Uterus (tissue), 2 donors: ENCODE measurements around the gene ORM2.

Experiments
- CTCF ChIP-seq, 4 experiments: fragments of 200-600 bp in 2 of 4; fragments of 450-650 bp in 2 of 4; sonication (generic) in 2 of 4; IDR thresholded peaks; one replicate each; pipeline ENCODE4 v1.5.1; 2016 to 2019; ENCODE audit warnings: antibody characterized with exemption in 4 of 4, mild to moderate bottlenecking in 2 of 4, moderate library complexity in 1 of 4
- POLR2A ChIP-seq, 2 donors: fragments of 450-650 bp; IDR thresholded peaks; one replicate each; pipeline ENCODE4 v1.6.1; 2016; ENCODE audit warnings: antibody characterized with exemption in 2 of 2, mild to moderate bottlenecking in 1 of 2, moderate library complexity in 1 of 2

- TF ChIP-seq CTCF (IDR thresholded peaks at IDR 0.05) (no peak), POLR2A (IDR thresholded peaks at IDR 0.05) (no peak)
Measured at GRCh38 chr9:114346146-114346545, 16.5 kb downstream of the ORM2 start.
